ENCODE data around the gene ACKR3. TPM values are rescaled to one million over a fixed set of nuclear protein-coding genes. Genes with fewer than 3 reads are reported as not detected.

The ACKR3 gene
- total and polyA plus RNA-seq, 2 of the 4 experiments (the other 2 are of a cell fraction), result not detected

- no peak overlapping the region for H4K91ac ChIP-seq (ENCODE audit: insufficient read depth, low read depth, low read length)
- H4K5ac ChIP-seq (ENCODE audit: low read depth, low read length), result no peak overlapping the region
- no peak overlapping the region for H2AK5ac ChIP-seq (ENCODE audit: low read depth, low read length)
- in situ Hi-C loops (cut with MboI; ENCODE audit: low sequenced_read_pairs), result no loop called here
- no peak overlapping the region for H3K4me3 ChIP-seq (ENCODE audit: insufficient read depth, low read depth, low read length)
- H3K9me3 ChIP-seq (ENCODE audit: control insufficient read depth, insufficient read depth, low read length), result no peaks in the 10 kb centered on the region
- H3K14ac ChIP-seq (replicated peaks; ENCODE audit: low read depth, low read length), result no peak overlapping the region
- no peak overlapping the region for H2AFZ ChIP-seq (replicated peaks; ENCODE audit: low read length, poor library complexity)
- no peak for TF ChIP-seq RCOR1 (IDR thresholded peaks at IDR 0.05; ENCODE audit: insufficient replicate concordance, low read length)
- TF ChIP-seq MAFK (IDR thresholded peaks at IDR 0.05; ENCODE audit: low read depth, low read length), result no peak
- no peak for TF ChIP-seq NFE2L2 (IDR thresholded peaks at IDR 0.05; ENCODE audit: low read depth, low read length)
- TF ChIP-seq, protein P1, sequence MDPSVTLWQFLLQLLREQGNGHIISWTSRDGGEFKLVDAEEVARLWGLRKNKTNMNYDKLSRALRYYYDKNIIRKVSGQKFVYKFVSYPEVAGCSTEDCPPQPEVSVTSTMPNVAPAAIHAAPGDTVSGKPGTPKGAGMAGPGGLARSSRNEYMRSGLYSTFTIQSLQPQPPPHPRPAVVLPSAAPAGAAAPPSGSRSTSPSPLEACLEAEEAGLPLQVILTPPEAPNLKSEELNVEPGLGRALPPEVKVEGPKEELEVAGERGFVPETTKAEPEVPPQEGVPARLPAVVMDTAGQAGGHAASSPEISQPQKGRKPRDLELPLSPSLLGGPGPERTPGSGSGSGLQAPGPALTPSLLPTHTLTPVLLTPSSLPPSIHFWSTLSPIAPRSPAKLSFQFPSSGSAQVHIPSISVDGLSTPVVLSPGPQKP (IDR thresholded peaks at IDR 0.05; ENCODE audit: borderline replicate concordance, low read depth, low read length), result no peak
- no peak for TF ChIP-seq MXI1 (IDR thresholded peaks at IDR 0.05; ENCODE audit: borderline replicate concordance, low read depth, low read length)
- no peak for TF ChIP-seq SMC3 (IDR thresholded peaks at IDR 0.05; ENCODE audit: low read depth, low read length)
- no peak for TF ChIP-seq FOS (IDR thresholded peaks at IDR 0.05; ENCODE audit: low read depth, low read length)
- no peak for TF ChIP-seq RAD21 (IDR thresholded peaks at IDR 0.05; ENCODE audit: low read length)
- no peak for TF ChIP-seq CHD1 (IDR thresholded peaks at IDR 0.05; ENCODE audit: low read depth, low read length)
- no peak for TF ChIP-seq RFX5 (IDR thresholded peaks at IDR 0.05; ENCODE audit: low read depth, low read length)
- TF ChIP-seq, protein P2, sequence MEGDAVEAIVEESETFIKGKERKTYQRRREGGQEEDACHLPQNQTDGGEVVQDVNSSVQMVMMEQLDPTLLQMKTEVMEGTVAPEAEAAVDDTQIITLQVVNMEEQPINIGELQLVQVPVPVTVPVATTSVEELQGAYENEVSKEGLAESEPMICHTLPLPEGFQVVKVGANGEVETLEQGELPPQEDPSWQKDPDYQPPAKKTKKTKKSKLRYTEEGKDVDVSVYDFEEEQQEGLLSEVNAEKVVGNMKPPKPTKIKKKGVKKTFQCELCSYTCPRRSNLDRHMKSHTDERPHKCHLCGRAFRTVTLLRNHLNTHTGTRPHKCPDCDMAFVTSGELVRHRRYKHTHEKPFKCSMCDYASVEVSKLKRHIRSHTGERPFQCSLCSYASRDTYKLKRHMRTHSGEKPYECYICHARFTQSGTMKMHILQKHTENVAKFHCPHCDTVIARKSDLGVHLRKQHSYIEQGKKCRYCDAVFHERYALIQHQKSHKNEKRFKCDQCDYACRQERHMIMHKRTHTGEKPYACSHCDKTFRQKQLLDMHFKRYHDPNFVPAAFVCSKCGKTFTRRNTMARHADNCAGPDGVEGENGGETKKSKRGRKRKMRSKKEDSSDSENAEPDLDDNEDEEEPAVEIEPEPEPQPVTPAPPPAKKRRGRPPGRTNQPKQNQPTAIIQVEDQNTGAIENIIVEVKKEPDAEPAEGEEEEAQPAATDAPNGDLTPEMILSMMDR (conservative IDR thresholded peaks at IDR 0.05; ENCODE audit: low read depth, low read length), result no peak
- no peak for TF ChIP-seq CEBPB (IDR thresholded peaks at IDR 0.05; ENCODE audit: low read depth, low read length)
- TF ChIP-seq BHLHE40 (IDR thresholded peaks at IDR 0.05; ENCODE audit: low read depth, low read length), result no peak
- TF ChIP-seq, protein P3, sequence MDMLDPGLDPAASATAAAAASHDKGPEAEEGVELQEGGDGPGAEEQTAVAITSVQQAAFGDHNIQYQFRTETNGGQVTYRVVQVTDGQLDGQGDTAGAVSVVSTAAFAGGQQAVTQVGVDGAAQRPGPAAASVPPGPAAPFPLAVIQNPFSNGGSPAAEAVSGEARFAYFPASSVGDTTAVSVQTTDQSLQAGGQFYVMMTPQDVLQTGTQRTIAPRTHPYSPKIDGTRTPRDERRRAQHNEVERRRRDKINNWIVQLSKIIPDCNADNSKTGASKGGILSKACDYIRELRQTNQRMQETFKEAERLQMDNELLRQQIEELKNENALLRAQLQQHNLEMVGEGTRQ (IDR thresholded peaks at IDR 0.05; ENCODE audit: low read depth, low read length), result no peak
- no peak for TF ChIP-seq POLR2A (IDR thresholded peaks at IDR 0.05; ENCODE audit: low read depth, low read length)
- no peak for TF ChIP-seq MAZ (IDR thresholded peaks at IDR 0.05; ENCODE audit: borderline replicate concordance, low read depth, low read length)
- H2AK9ac ChIP-seq (replicated peaks; ENCODE audit: low read depth, low read length, poor library complexity), result no peak overlapping the region
- DNase-seq (no peak), ATAC-seq (ENCODE audit: low read depth) (no peak)
- ChIA-PET POLR2A (ENCODE audit: unreplicated experiment) (no interaction called here), CTCF (no interaction called here)
- WGBS, 2 experiments (ENCODE audit: extremely low coverage in 2 of 2, insufficient read length in 1 of 2), result 32% methylated on average over 2 of the region's 6 CpGs; no CpG with 5 or more reads in 1 of the 2 experiments
- H3K9ac ChIP-seq (ENCODE audit: low read depth, low read length), result no peak overlapping the region
- BruUV-seq (replicated peaks), result no TSS peak
- H3K4ac ChIP-seq (ENCODE audit: low read depth, low read length), result no peak overlapping the region
- H2BK5ac ChIP-seq (ENCODE audit: low read depth, low read length, poor library complexity, severe bottlenecking), result no peak overlapping the region
- no peak overlapping the region for H3K18ac ChIP-seq (ENCODE audit: low read depth, low read length)
- H3K9me1 ChIP-seq (ENCODE audit: insufficient read depth, low read length), result no peaks in the 10 kb centered on the region
- H3K23ac ChIP-seq (ENCODE audit: low read depth, low read length), result no peak overlapping the region
- intact Hi-C loops (cut with micrococcal nuclease), result no loop called here
- dilution Hi-C loops (cut with HindIII; ENCODE audit: low sequenced_read_pairs, unreplicated experiment), result no loop called here
- H4K20me1 ChIP-seq (ENCODE audit: insufficient read depth, low read length), result no peaks in the 10 kb centered on the region
- H3K56ac ChIP-seq (ENCODE audit: extremely low read depth, insufficient read depth, low read length), result no peak overlapping the region
- no peaks in the 10 kb centered on the region for H3K4me1 ChIP-seq (ENCODE audit: control insufficient read depth, insufficient read depth, low read length)
- no peak overlapping the region for H4K8ac ChIP-seq (ENCODE audit: low read depth in 2 of 2, low read length in 2 of 2)
- H2BK20ac ChIP-seq (ENCODE audit: low read depth, low read length), result no peak overlapping the region
- H3K27ac ChIP-seq (ENCODE audit: insufficient read depth, low read length), result no peak overlapping the region
- no peak overlapping the region for H2BK15ac ChIP-seq (ENCODE audit: low read depth, low read length)
- no peaks in the 10 kb centered on the region for H3K36me3 ChIP-seq (ENCODE audit: control insufficient read depth, insufficient read depth, low read length)
- H3K4me2 ChIP-seq (ENCODE audit: low read depth, low read length), result no peak overlapping the region
- peaks cover 6% of the 10 kb centered on the region; the same call in 1 of the 2 replicates for H3K27me3 ChIP-seq (ENCODE audit: control insufficient read depth, insufficient read depth, low read length)
- no peaks in the 10 kb centered on the region for H3K79me1 ChIP-seq (ENCODE audit: low read depth in 1 of 2, low read length in 2 of 2)
- H2BK120ac ChIP-seq (ENCODE audit: low read depth, low read length), result no peak overlapping the region
Measured at GRCh38 chr2:236536727-236537398, 32.8 kb upstream of the ACKR3 start.
